ENCODE measurements around the gene DBET.
"Not testable (repeated sequence)": the region's sequence is repeated elsewhere in the genome, so short reads cannot be mapped to it uniquely, and the experiment has no call there.

DBET gene

GRCh38 chr4:190020790-190021717, 43.2 kb upstream of the DBET start:
- Histone ChIP-seq H3K4me3 (ENCODE audit: low read depth, low read length) (peak overlapping the region; percentile 50), H3K27ac (ENCODE audit: low read depth, low read length) (no peak overlapping the region), H3K27me3 (ENCODE audit: control insufficient read depth, insufficient read depth, low read length) (peaks cover 73% of the 10 kb centered on the region), H3K9me3 (ENCODE audit: control insufficient read depth, insufficient read depth, low read depth, low read length) (peaks cover 2% of the 10 kb centered on the region; the same call in 1 of the 2 replicates), H3K36me3 (ENCODE audit: control insufficient read depth, insufficient read depth, low read length) (no peaks in the 10 kb centered on the region), H3K9ac (ENCODE audit: low read length) (no peak overlapping the region), H3K4me1 (ENCODE audit: control insufficient read depth, insufficient read depth, low read length) (peaks cover 21% of the 10 kb centered on the region)

- not testable (repeated sequence) for H3K27ac ChIP-seq (ENCODE audit: low read depth, low read length); H3K9ac ChIP-seq (ENCODE audit: low read length); H3K4me3 ChIP-seq (ENCODE audit: low read depth, low read length); H3K9me3 ChIP-seq (ENCODE audit: control insufficient read depth, insufficient read depth, low read depth, low read length); H3K36me3 ChIP-seq (ENCODE audit: control insufficient read depth, insufficient read depth, low read length)
- Histone ChIP-seq H3K4me1 (ENCODE audit: control insufficient read depth, insufficient read depth, low read length) (peaks cover 13% of the 10 kb centered on the region; the same call in 1 of the 2 replicates), H3K27me3 (ENCODE audit: control insufficient read depth, insufficient read depth, low read length) (peaks cover 64% of the 10 kb centered on the region)
Observed at GRCh38 chr4:190021973-190022372, 42.3 kb upstream of the DBET start.

DNA sequence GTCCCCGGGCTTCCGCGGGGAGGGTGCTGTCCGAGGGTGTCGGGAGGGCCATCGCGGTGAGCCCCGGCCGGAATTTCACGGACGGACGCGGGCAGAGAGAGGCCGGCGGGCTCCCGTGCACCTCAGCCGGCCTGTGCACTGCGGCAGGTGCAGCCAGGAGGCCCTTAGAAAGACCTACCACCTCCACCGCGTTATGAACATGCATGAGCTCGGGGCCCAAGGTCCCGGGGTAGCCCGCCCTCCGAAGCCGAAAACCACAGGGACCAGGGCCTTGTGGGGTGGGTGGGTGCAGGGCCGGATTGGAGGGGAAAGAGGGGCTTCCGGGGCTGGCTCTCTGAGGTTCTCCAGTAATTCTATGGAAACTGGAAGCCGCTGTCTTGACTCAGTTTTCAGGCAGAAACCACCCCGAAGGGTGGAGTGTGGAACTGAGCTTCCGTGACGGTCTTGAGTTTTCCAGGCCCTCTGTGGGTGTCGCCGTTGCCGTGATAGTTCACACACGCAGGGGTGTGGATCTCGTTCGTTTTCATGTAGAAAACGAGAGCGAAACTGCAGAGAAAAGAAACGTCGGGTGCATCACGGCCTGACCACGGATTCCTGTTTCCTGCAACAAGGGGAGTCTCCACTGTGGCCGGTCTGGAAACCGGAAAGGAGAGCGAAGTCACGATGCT, 41.6 kb upstream of the DBET start:
- H3K27me3 ChIP-seq (ENCODE audit: control insufficient read depth, insufficient read depth, low read length) = peaks cover 56% of the 10 kb centered on the region
- peak overlapping the region; percentile 22; the same call in 1 of the 2 replicates for H3K4me3 ChIP-seq (ENCODE audit: low read depth, low read length)
- not testable (repeated sequence) for H3K9me3 ChIP-seq (ENCODE audit: control insufficient read depth, insufficient read depth, low read depth, low read length)

GRCh38 chr4:190027156-190027555, 37.1 kb upstream of the DBET start, which contains the start of gene FRG2:
TSS of gene FRG2 (minus strand) at chr4:190027256. CDS start at chr4:190027204, 52 bp downstream.
- H3K9me3 ChIP-seq (ENCODE audit: control insufficient read depth, insufficient read depth, low read depth, low read length); H3K4me1 ChIP-seq (ENCODE audit: control insufficient read depth, insufficient read depth, low read length); H3K4me3 ChIP-seq (ENCODE audit: low read depth, low read length); H3K36me3 ChIP-seq (ENCODE audit: control insufficient read depth, insufficient read depth, low read length); H3K9ac ChIP-seq (ENCODE audit: low read length); H3K27ac ChIP-seq (ENCODE audit: low read depth, low read length): not testable (repeated sequence)
- H3K27me3 ChIP-seq (ENCODE audit: control insufficient read depth, insufficient read depth, low read length) = peaks cover 23% of the 10 kb centered on the region

More for the DNA sequence above, 41.6 kb upstream of the DBET start:
- not testable (repeated sequence) for H3K36me3 ChIP-seq (ENCODE audit: control insufficient read depth, insufficient read depth, low read length); H3K9ac ChIP-seq (ENCODE audit: low read length); H3K27ac ChIP-seq (ENCODE audit: low read depth, low read length)
- H3K4me1 ChIP-seq (ENCODE audit: control insufficient read depth, insufficient read depth, low read length) = peaks cover 11% of the 10 kb centered on the region; the same call in 1 of the 2 replicates

DNA sequence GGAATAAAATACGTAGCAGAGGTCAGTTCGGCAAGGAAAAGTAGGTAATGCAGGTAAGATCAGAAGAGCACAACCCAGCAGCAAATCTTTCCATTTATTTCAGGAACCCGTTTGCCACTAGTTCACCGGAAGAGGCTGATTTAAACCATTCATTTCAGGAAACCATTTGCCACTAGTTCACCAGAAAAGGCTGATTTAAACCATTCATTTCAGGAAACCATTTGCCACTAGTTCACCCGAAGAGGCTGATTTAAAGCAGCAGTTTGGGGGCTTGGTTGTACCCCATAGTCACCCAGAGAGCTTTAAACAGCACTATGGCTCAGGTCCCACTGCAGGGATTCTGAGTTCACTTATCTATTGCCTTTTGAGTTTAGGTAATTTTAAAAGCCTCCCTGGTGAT, 33.0 kb upstream of the DBET start:
- H3K4me1 ChIP-seq (ENCODE audit: control insufficient read depth, insufficient read depth, low read length); H3K9me3 ChIP-seq (ENCODE audit: control insufficient read depth, insufficient read depth, low read depth, low read length); H3K4me3 ChIP-seq (ENCODE audit: low read depth, low read length); H3K36me3 ChIP-seq (ENCODE audit: control insufficient read depth, insufficient read depth, low read length); H3K27ac ChIP-seq (ENCODE audit: low read depth, low read length); H3K27me3 ChIP-seq (ENCODE audit: control insufficient read depth, insufficient read depth, low read length); H3K9ac ChIP-seq (ENCODE audit: low read length): not testable (repeated sequence)

DNA sequence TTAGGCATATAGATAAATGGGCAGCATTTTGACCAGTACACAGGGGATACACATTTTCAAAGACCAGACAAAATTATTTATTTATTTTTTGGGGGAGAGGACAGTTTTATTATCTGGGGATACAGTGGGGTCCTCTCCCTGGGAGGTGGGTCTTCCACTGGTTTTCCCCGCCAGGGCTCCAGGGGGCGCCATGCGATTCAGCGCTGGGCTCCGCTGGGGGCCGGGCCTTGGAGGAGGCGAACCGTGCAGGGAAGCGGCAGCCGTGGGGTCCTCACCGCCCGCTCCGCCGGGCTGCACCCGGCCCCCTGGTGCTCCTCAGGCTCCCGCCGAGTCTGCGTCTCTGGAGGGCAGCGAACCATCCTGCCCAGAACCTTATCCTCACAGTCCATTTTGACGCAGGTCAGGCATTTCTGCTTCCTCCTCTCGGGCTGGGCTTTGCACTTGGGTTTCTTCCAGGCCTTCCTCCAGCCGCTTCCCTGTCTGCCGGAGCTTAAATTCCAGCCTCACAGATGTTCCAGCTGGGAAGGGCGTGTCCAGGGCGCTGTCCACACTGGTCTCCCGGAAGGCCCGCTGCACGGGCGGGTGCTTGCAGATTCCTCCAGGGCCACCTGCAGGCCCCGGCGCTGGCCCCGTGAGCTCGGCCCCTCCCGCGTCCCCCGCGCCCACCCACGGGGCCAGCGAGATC, 26.5 kb upstream of the DBET start:
- not testable (repeated sequence) for H3K27ac ChIP-seq (ENCODE audit: low read depth, low read length); H3K36me3 ChIP-seq (ENCODE audit: control insufficient read depth, insufficient read depth, low read length); H3K4me1 ChIP-seq (ENCODE audit: control insufficient read depth, insufficient read depth, low read length); H3K9ac ChIP-seq (ENCODE audit: low read length); H3K9me3 ChIP-seq (ENCODE audit: control insufficient read depth, insufficient read depth, low read depth, low read length)
- Histone ChIP-seq H3K27me3 (ENCODE audit: control insufficient read depth, insufficient read depth, low read length) (peaks cover 23% of the 10 kb centered on the region), H3K4me3 (ENCODE audit: low read depth, low read length) (peak overlapping the region; percentile 44; the same call in 1 of the 2 replicates)

- not testable (repeated sequence) for H3K9me3 ChIP-seq (ENCODE audit: control insufficient read depth, insufficient read depth, low read depth, low read length); H3K4me3 ChIP-seq (ENCODE audit: low read depth, low read length); H3K4me1 ChIP-seq (ENCODE audit: control insufficient read depth, insufficient read depth, low read length); H3K9ac ChIP-seq (ENCODE audit: low read length); H3K36me3 ChIP-seq (ENCODE audit: control insufficient read depth, insufficient read depth, low read length); H3K27ac ChIP-seq (ENCODE audit: low read depth, low read length)
- H3K27me3 ChIP-seq (ENCODE audit: control insufficient read depth, insufficient read depth, low read length) = peaks cover 23% of the 10 kb centered on the region
Observed at GRCh38 chr4:190040873-190041272, 23.4 kb upstream of the DBET start.

GRCh38 chr4:190047627-190048026, 16.7 kb upstream of the DBET start:
- H3K27ac ChIP-seq (ENCODE audit: low read depth, low read length); H3K27me3 ChIP-seq (ENCODE audit: control insufficient read depth, insufficient read depth, low read length); H3K4me1 ChIP-seq (ENCODE audit: control insufficient read depth, insufficient read depth, low read length); H3K36me3 ChIP-seq (ENCODE audit: control insufficient read depth, insufficient read depth, low read length); H3K4me3 ChIP-seq (ENCODE audit: low read depth, low read length); H3K9me3 ChIP-seq (ENCODE audit: control insufficient read depth, insufficient read depth, low read depth, low read length); H3K9ac ChIP-seq (ENCODE audit: low read length): not testable (repeated sequence)

DNA sequence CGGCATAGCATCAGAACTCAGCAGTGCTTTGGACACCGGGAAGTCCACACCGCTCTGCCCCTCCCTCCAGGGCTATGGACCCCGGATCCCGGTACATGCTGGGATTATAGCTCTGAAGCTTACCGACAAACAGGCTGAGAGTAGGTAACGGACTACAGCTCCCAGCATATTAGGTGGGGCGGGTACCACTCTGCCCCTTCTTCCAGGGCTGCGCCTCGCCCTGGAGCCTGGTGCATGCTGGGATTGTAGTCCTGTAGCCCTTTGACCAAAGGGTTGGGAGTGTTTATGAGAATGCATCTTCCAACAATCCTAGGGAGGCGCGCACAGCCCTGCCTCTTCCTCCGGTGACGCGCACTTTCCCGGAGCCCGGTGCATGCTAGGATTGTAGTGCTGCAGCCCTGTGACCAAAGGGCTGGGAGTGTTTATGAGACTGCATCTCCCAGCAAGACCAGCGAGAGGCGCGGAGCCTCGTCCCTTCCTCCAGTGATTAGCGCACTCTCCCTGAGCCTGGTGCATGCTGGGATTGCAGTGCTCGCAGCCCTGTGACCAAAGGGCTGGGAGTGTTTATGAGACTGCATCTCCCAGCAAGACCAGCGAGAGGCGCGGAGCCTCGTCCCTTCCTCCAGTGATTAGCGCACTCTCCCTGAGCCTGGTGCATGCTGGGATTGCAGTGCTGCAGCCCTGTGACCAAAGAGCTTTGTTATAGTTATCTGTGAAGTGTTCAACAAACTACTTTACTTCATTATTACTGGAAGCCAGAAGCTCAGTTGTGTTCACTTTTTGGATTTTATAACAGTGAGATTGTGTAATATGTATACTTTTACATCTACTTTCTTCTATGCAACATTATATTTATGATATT, 14.7 kb upstream of the DBET start:
- H3K4me1 ChIP-seq (ENCODE audit: control insufficient read depth, insufficient read depth, low read length); H3K27ac ChIP-seq (ENCODE audit: low read depth, low read length); H3K36me3 ChIP-seq (ENCODE audit: control insufficient read depth, insufficient read depth, low read length); H3K9ac ChIP-seq (ENCODE audit: low read length); H3K9me3 ChIP-seq (ENCODE audit: control insufficient read depth, insufficient read depth, low read depth, low read length); H3K4me3 ChIP-seq (ENCODE audit: low read depth, low read length); H3K27me3 ChIP-seq (ENCODE audit: control insufficient read depth, insufficient read depth, low read length): not testable (repeated sequence)

- not testable (repeated sequence) for H3K9ac ChIP-seq (ENCODE audit: low read length); H3K27ac ChIP-seq (ENCODE audit: low read depth, low read length); H3K4me3 ChIP-seq (ENCODE audit: low read depth, low read length); H3K9me3 ChIP-seq (ENCODE audit: control insufficient read depth, insufficient read depth, low read depth, low read length); H3K4me1 ChIP-seq (ENCODE audit: control insufficient read depth, insufficient read depth, low read length); H3K27me3 ChIP-seq (ENCODE audit: control insufficient read depth, insufficient read depth, low read length); H3K36me3 ChIP-seq (ENCODE audit: control insufficient read depth, insufficient read depth, low read length)
Observed at GRCh38 chr4:190058997-190059396, 5.3 kb upstream of the DBET start.

All from HUES6 (cell line).